ENCODE data around the gene PAEP.

- no peak for TF ChIP-seq EZH2 (IDR thresholded peaks at IDR 0.05; ENCODE audit: borderline replicate concordance, low read length)
- no peak for TF ChIP-seq CTCF (conservative IDR thresholded peaks at IDR 0.05 in 1 of 2, IDR thresholded peaks at IDR 0.05 in 1 of 2; ENCODE audit: extremely low read depth in 1 of 2, insufficient read depth in 1 of 2, low read depth in 1 of 2, low read length in 2 of 2)
Observed at GRCh38 chr9:135554718-135555117, 6.8 kb upstream of the PAEP start.

All from mammary epithelial cell (primary cell).